Measurements from ENCODE around the gene NXPH1.

The NXPH1 gene

DNA sequence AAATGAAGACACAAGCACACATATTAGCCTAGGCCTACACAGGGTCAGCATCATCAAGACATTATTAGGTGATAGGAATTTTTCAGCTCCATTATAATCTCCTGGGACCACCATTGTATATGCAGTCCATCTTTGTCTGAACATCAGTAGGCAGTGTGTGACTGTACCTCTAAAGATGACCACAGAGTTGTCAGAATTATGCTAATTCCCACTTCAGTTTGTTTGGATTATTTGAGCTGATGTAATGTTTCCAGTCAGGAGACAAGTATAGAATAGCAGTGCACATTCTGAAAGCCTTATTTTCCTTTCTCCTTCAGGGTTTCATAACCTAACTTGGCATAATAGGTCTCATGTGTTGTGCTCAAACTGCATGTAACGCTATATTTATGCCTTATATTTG lies 306.4 kb downstream of the NXPH1 start:
- Histone ChIP-seq H3K36me3 (ENCODE audit: insufficient read depth, low read length) (no peaks in the 10 kb centered on the region), H3K9me3 (ENCODE audit: low read depth, low read length) (no peaks in the 10 kb centered on the region), H3K27ac (no peak overlapping the region), H3K9ac (ENCODE audit: insufficient read length) (no peak overlapping the region), H3K4me3 (no peak overlapping the region)
- DNase-seq (ENCODE audit: low read depth, low spot score) = no peak
- TF ChIP-seq EZH2 (IDR thresholded peaks at IDR 0.05) (no peak), POLR2AphosphoS5 (IDR thresholded peaks at IDR 0.05; ENCODE audit: borderline replicate concordance, low read depth, low read length) (no peak), FOXP2 (optimal IDR thresholded peaks at IDR 0.05; ENCODE audit: control extremely low read depth, extremely low read length, insufficient read depth) (no peak)

GRCh38 chr7:8742837-8743236 lies 309.4 kb downstream of the NXPH1 start:
- Histone ChIP-seq H3K4me3 (no peak overlapping the region), H3K9ac (ENCODE audit: insufficient read length) (no peak overlapping the region), H3K36me3 (ENCODE audit: insufficient read depth, low read length) (no peaks in the 10 kb centered on the region), H3K27ac (no peak overlapping the region), H3K9me3 (ENCODE audit: low read depth, low read length) (no peaks in the 10 kb centered on the region)
- TF ChIP-seq POLR2AphosphoS5 (IDR thresholded peaks at IDR 0.05; ENCODE audit: borderline replicate concordance, low read depth, low read length) (no peak), EZH2 (IDR thresholded peaks at IDR 0.05) (no peak), FOXP2 (optimal IDR thresholded peaks at IDR 0.05; ENCODE audit: control extremely low read depth, extremely low read length, insufficient read depth) (no peak)
- DNase-seq (ENCODE audit: low read depth, low spot score) = no peak

DNA sequence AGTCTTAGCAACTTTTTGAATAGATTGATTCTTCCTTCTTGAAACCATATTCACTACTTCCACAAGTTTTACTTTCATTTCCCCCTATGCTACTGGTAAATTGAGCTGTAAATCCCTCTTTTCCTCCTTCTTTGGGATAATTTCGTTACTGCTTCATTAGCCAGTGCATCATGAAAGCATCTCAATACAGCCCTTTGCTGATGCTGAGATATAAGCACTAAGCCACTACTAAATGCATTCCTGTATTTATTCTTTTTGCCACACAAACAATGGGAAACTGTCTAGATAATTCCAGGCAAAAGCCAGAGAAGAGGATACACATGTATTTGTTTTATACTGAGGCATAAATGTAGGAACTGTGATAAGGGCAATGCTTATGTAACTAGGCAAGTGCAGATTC lies 313.9 kb downstream of the NXPH1 start:
- Histone ChIP-seq H3K27ac (no peak overlapping the region), H3K9ac (ENCODE audit: insufficient read length) (no peak overlapping the region), H3K36me3 (ENCODE audit: insufficient read depth, low read length) (no peaks in the 10 kb centered on the region), H3K9me3 (ENCODE audit: low read depth, low read length) (no peaks in the 10 kb centered on the region), H3K4me3 (no peak overlapping the region)
- TF ChIP-seq POLR2AphosphoS5 (IDR thresholded peaks at IDR 0.05; ENCODE audit: borderline replicate concordance, low read depth, low read length) = no peak
- TF ChIP-seq EZH2 (IDR thresholded peaks at IDR 0.05) = no peak
- no peak for TF ChIP-seq FOXP2 (optimal IDR thresholded peaks at IDR 0.05; ENCODE audit: control extremely low read depth, extremely low read length, insufficient read depth)
- no peak for DNase-seq (ENCODE audit: low read depth, low spot score)

GRCh38 chr7:8751557-8752231 lies 318.3 kb downstream of the NXPH1 start:
- DNase-seq (ENCODE audit: low read depth, low spot score) = no peak
- H3K9me3 ChIP-seq (ENCODE audit: low read depth, low read length) = no peaks in the 10 kb centered on the region
- no peaks in the 10 kb centered on the region for H3K36me3 ChIP-seq (ENCODE audit: insufficient read depth, low read length)
- H3K4me3 ChIP-seq = no peak overlapping the region
- TF ChIP-seq EZH2 (IDR thresholded peaks at IDR 0.05) (no peak), POLR2AphosphoS5 (IDR thresholded peaks at IDR 0.05; ENCODE audit: borderline replicate concordance, low read depth, low read length) (no peak), FOXP2 (optimal IDR thresholded peaks at IDR 0.05; ENCODE audit: control extremely low read depth, extremely low read length, insufficient read depth) (no peak)
- H3K27ac ChIP-seq = no peak overlapping the region
- no peak overlapping the region for H3K9ac ChIP-seq (ENCODE audit: insufficient read length)

DNA sequence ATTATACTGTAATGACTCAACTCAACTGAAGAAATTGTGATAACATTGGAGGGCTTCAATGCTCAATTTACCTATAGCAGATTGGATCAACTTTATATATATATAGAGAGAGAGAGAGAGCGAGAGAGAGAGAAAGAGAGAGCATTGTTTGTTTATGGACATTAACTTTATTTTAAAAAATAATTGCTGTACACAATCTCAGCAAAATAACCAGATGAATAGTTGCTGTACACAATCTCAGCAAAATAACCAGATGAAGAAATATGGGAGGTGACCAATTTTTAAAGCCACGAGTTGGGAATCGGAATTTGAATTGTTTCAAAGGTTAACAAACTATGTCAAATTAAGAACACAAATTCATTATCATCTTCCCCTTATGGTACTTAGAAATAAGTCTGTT lies 319.9 kb downstream of the NXPH1 start:
- Histone ChIP-seq H3K36me3 (ENCODE audit: insufficient read depth, low read length) (no peaks in the 10 kb centered on the region), H3K27ac (no peak overlapping the region), H3K9me3 (ENCODE audit: low read depth, low read length) (no peaks in the 10 kb centered on the region), H3K9ac (ENCODE audit: insufficient read length) (no peak overlapping the region), H3K4me3 (no peak overlapping the region)
- no peak for DNase-seq (ENCODE audit: low read depth, low spot score)
- no peak for TF ChIP-seq EZH2 (IDR thresholded peaks at IDR 0.05)
- no peak for TF ChIP-seq POLR2AphosphoS5 (IDR thresholded peaks at IDR 0.05; ENCODE audit: borderline replicate concordance, low read depth, low read length)
- no peak for TF ChIP-seq FOXP2 (optimal IDR thresholded peaks at IDR 0.05; ENCODE audit: control extremely low read depth, extremely low read length, insufficient read depth)

DNA sequence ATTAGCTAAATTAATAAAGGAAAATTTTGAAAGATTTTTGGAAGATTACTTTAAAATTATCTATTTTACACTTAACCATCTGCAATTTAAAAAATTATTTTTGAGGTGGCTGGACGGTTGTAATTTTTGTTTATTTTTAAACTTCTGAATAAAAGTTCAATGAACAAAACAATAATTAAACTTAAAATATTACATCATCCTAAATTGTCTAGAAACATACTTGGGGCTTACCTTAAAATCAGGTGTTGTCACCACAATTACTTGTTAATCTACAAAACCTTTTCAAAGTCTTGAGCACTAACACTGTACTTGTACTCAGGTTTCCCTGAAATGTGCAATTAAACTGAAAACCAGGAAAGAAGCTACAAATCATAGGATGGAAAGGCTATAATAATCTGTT lies 328.3 kb downstream of the NXPH1 start:
- no peak overlapping the region for H3K4me3 ChIP-seq
- no peak overlapping the region for H3K27ac ChIP-seq
- DNase-seq (ENCODE audit: low read depth, low spot score) = no peak
- no peaks in the 10 kb centered on the region for H3K36me3 ChIP-seq (ENCODE audit: insufficient read depth, low read length)
- no peak overlapping the region for H3K9ac ChIP-seq (ENCODE audit: insufficient read length)
- no peaks in the 10 kb centered on the region for H3K9me3 ChIP-seq (ENCODE audit: low read depth, low read length)
- TF ChIP-seq POLR2AphosphoS5 (IDR thresholded peaks at IDR 0.05; ENCODE audit: borderline replicate concordance, low read depth, low read length) (no peak), FOXP2 (optimal IDR thresholded peaks at IDR 0.05; ENCODE audit: control extremely low read depth, extremely low read length, insufficient read depth) (no peak), EZH2 (IDR thresholded peaks at IDR 0.05) (no peak)

DNA sequence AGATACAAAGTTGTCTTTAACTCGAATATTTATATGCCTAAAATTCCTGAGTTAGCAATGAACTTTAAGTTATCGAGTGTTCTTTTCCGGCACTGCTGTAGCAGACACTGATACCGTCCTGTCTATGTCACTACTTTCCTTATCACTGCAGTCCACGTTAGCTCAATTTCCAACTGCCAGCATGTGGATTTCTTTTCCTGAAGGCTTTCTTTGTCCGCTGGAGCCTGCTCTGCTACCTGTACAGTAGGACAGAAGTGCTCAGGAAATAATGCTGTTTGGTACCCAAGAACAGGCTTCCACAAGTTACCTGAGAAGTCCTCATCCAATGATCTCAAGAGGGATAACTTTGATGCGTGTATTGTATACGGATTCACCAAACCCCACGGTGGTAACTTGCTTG lies 329.4 kb downstream of the NXPH1 start:
- no peak overlapping the region for H3K27ac ChIP-seq
- H3K9ac ChIP-seq (ENCODE audit: insufficient read length) = no peak overlapping the region
- no peak overlapping the region for H3K4me3 ChIP-seq
- H3K36me3 ChIP-seq (ENCODE audit: insufficient read depth, low read length) = no peaks in the 10 kb centered on the region
- TF ChIP-seq POLR2AphosphoS5 (IDR thresholded peaks at IDR 0.05; ENCODE audit: borderline replicate concordance, low read depth, low read length) (no peak), EZH2 (IDR thresholded peaks at IDR 0.05) (no peak), FOXP2 (optimal IDR thresholded peaks at IDR 0.05; ENCODE audit: control extremely low read depth, extremely low read length, insufficient read depth) (no peak)
- no peak for DNase-seq (ENCODE audit: low read depth, low spot score)
- H3K9me3 ChIP-seq (ENCODE audit: low read depth, low read length) = no peaks in the 10 kb centered on the region

DNA sequence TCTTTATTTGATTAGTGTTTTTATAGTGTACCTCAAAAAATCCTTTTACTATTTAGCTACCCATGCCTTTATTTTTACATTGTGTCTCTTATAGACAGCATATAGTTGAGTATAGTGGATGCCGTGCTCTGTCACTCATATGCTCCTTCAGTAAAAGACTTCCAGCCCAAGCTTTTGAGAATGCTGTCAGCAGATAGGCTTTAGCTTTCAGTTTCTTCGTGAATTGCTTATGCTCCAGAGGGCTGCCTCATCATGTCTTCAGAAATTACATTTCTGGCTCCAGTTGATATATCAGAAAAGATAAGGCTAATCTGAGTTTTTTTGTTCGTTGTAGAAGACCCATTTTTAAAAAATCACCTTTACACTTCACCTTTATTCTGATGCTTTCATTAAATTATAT lies 332.0 kb downstream of the NXPH1 start:
- Histone ChIP-seq H3K9ac (ENCODE audit: insufficient read length) (no peak overlapping the region), H3K27ac (no peak overlapping the region), H3K9me3 (ENCODE audit: low read depth, low read length) (no peaks in the 10 kb centered on the region), H3K36me3 (ENCODE audit: insufficient read depth, low read length) (no peaks in the 10 kb centered on the region), H3K4me3 (no peak overlapping the region)
- no peak for DNase-seq (ENCODE audit: low read depth, low spot score)
- TF ChIP-seq FOXP2 (optimal IDR thresholded peaks at IDR 0.05; ENCODE audit: control extremely low read depth, extremely low read length, insufficient read depth) (no peak), EZH2 (IDR thresholded peaks at IDR 0.05) (no peak), POLR2AphosphoS5 (IDR thresholded peaks at IDR 0.05; ENCODE audit: borderline replicate concordance, low read depth, low read length) (no peak)

GRCh38 chr7:8773518-8773917 lies 340.1 kb downstream of the NXPH1 start:
- Histone ChIP-seq H3K36me3 (ENCODE audit: insufficient read depth, low read length) (no peaks in the 10 kb centered on the region), H3K9me3 (ENCODE audit: low read depth, low read length) (no peaks in the 10 kb centered on the region), H3K4me3 (no peak overlapping the region), H3K9ac (ENCODE audit: insufficient read length) (no peak overlapping the region), H3K27ac (no peak overlapping the region)
- DNase-seq (ENCODE audit: low read depth, low spot score) = no peak
- TF ChIP-seq EZH2 (IDR thresholded peaks at IDR 0.05) (no peak), FOXP2 (optimal IDR thresholded peaks at IDR 0.05; ENCODE audit: control extremely low read depth, extremely low read length, insufficient read depth) (no peak), POLR2AphosphoS5 (IDR thresholded peaks at IDR 0.05; ENCODE audit: borderline replicate concordance, low read depth, low read length) (no peak)
